NT2/D1 (cell line): ENCODE data around the gene BOLA2B.

Experiments
- SUZ12 ChIP-seq: IDR thresholded peaks from 2 replicates; pipeline ENCODE4 v1.6.1; 2011; ENCODE audit not compliant: insufficient read length, insufficient read depth; ENCODE audit errors: extremely low read depth
- YY1 ChIP-seq: IDR thresholded peaks from 2 replicates; pipeline ENCODE4 v1.6.1; 2011; ENCODE audit not compliant: insufficient read length, insufficient read depth
- ZNF274 ChIP-seq: IDR thresholded peaks from 2 replicates; pipeline ENCODE4 v1.6.1; 2011; ENCODE audit warnings: mild to moderate bottlenecking, low read depth, low read length

DNA sequence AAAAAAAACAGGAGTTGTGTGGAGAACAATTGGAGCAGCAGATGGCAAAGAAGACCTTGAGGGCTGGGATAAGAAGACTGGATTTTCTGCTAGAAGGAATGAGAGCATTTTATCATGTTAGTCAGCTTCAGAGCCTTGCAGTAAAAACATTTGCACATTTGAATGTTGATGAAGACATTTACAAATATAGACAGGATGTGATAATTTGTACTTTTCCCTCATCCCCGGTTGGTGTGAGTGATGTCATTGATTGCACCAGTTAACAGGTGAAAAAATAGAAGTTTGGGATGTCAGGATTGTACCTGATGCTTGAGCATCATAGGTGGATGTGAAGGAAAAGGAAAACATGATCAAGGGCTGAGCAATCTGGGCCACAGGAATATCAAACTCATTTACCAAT lies 47.8 kb downstream of the BOLA2B start:
- TF ChIP-seq YY1, result no peak
- TF ChIP-seq ZNF274, result no peak
- TF ChIP-seq SUZ12, result no peak
